ENCODE data around the gene HNRNPLL.
A peak's percentile ranks its signal among the peaks of the same experiment; 100 is the strongest.
"Not testable (repeated sequence)": the region's sequence is repeated elsewhere in the genome, so short reads cannot be mapped to it uniquely, and the experiment has no call there.

Gene HNRNPLL

DNA sequence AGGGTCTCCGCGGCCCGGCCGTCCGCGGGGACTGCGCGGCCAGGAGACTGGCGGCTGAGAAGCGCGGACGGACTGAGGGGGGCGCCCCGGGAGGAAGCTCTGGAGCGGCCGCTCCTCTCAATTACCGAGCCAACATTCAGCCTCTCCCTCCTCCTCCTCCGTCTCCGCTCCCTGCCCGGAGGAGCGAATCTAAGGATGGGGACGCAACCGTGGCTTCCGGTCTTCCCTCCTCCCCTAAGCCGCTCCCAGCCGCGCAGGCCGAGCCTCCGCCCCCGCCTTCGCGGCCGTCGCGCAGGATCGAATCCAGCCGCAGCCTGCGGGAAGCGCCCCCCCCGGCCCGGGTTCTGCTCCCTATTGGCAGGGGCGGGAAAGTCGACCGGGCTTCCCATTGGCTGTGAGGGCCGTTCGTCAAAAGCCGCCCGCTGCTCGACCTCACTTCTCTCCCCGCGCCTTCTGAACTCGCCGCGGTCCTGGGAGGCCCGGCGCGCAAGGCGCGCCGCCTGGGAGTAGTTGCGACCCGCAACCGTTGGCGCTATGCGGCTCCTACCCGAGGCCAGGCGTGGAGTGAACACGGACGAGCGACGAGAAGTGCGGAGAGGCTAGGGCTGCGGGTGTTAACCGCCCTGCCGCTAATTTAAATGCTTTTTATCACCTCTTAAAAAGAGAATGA, at the start of gene HNRNPLL:
HNRNPLL (minus strand) TSS at position 197 of the 670 bp plus-strand sequence. CDS start 302 bp downstream, outside the sequence.
- peak; percentile 98 for DNase-seq (ENCODE audit: low spot score)

GRCh38 chr2:38650717-38651116, 48.0 kb upstream of the HNRNPLL start:
- DNase-seq (ENCODE audit: low spot score): no peak

DNA sequence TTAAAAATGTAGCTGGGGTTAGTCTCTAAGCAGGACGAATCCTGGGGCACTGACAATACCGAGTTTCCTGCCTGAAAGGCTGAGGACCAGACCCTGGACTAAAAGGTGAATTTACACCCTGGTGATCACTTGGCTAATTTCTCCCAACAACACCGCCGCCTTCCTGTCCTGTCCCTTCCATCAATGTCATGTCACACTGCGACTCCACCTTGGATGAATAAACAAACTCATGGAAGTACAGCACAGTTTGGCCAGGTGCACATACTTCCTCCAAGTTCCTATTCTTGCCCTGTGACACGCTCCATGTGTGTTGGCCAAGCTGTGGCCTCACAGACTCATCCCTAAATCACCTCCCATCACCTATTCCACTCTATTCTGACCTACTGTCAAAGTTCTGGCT, 47.3 kb upstream of the HNRNPLL start:
- DNase-seq (ENCODE audit: low spot score): no peak

DNA sequence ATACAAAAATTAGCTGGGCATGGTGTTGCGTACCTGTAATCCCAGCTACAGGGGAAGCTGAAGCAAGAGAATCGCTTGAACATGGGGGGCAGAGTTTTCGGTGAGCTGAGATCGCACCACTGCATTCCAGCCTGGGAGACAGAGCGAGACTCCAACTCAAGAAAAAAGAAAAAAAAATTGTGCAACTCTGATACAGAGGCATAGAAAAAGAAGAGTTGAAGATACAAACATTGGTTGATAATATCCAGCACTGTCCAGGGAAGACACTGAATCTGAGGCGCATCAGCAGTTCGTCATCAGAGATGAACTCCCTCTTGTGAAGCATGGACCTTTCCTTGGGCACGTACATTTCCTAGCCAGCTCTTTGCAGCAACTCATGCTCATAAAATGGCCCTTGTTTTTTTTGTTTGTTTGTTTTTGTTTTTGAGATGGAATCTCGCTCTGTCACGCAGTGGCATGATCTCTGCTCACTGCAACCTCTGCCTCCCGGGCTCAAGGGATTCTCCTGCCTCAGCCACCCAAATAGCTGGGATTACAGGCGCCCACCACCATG, 46.5 kb upstream of the HNRNPLL start:
- no peak for DNase-seq (ENCODE audit: low spot score)

- no peak for DNase-seq (ENCODE audit: low spot score)
Measured at GRCh38 chr2:38648107-38648761, 45.5 kb upstream of the HNRNPLL start.

- DNase-seq (ENCODE audit: low spot score): not testable (repeated sequence)
Measured at GRCh38 chr2:38643683-38644511, 41.2 kb upstream of the HNRNPLL start.

GRCh38 chr2:38643021-38643671, 40.4 kb upstream of the HNRNPLL start:
- no peak for DNase-seq (ENCODE audit: low spot score)

GRCh38 chr2:38642373-38643017, 39.8 kb upstream of the HNRNPLL start:
- DNase-seq (ENCODE audit: low spot score): not testable (repeated sequence)

DNA sequence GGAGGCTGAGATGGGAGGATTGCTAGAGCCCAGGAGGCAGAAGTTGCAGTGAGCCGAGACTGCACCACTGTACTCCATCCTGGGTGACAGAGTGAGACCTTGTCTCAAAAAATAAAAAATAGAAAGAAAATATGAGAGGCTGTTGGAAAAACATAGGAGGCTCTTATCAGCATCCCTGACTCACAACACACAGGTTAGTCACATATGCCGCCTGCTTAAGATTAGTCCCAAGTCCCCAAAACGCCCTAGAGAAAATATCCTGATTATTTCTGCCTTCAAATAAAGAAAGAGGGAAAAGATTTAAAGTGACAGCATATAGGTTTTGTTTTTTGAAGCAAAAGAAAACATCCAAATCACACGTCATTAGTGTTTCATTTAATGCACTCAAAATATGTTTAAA, 33.3 kb upstream of the HNRNPLL start:
- DNase-seq (ENCODE audit: low spot score): no peak

GRCh38 chr2:38635139-38635538, 32.4 kb upstream of the HNRNPLL start:
- no peak for DNase-seq (ENCODE audit: low spot score)

DNA sequence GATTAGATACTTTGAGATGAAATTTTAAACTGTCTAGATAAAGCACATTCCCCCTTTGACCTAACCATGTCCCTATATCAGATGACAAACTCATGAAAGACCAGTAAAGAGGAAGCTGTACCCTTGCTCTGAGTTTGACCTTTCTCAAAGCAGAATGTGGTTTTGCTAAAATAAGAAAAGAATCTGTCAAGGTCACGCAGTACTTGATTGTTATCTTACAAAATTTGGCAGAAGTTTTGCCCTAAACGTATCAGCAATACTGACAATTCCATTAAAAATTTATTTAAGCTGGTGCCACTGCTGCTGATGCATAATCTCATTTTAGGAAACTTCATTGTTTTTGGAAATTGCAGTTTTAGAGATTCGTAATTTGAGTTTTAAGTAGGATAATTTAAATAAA, 32.0 kb upstream of the HNRNPLL start:
- DNase-seq (ENCODE audit: low spot score): no peak

GRCh38 chr2:38633895-38634294, 31.2 kb upstream of the HNRNPLL start:
- no peak for DNase-seq (ENCODE audit: low spot score)

GRCh38 chr2:38632980-38633379, 30.3 kb upstream of the HNRNPLL start:
- no peak for DNase-seq (ENCODE audit: low spot score)

- DNase-seq (ENCODE audit: low spot score): no peak
Measured at GRCh38 chr2:38631976-38632375, 29.2 kb upstream of the HNRNPLL start.

DNA sequence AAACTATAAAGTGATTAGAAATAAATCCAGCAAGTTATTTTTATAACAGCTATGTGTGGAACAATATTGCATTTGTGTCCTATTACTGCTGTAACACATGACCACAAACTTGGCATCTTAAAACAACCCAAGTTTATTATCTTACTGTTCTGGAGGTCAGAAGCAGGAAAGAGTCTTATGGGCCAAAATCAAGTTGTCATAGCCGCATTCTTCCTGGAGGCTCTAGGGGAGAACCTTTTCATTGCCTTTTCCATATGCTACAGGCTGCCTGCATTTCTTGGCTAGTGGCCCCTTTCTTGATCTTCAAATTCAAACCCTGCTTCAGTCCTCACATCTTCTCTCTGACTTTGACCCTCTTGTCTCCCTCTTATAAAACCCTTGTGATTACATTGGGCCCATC, 27.0 kb upstream of the HNRNPLL start:
- no peak for DNase-seq (ENCODE audit: low spot score)

GRCh38 chr2:38627391-38627790, 24.7 kb upstream of the HNRNPLL start:
- no peak for DNase-seq (ENCODE audit: low spot score)

DNA sequence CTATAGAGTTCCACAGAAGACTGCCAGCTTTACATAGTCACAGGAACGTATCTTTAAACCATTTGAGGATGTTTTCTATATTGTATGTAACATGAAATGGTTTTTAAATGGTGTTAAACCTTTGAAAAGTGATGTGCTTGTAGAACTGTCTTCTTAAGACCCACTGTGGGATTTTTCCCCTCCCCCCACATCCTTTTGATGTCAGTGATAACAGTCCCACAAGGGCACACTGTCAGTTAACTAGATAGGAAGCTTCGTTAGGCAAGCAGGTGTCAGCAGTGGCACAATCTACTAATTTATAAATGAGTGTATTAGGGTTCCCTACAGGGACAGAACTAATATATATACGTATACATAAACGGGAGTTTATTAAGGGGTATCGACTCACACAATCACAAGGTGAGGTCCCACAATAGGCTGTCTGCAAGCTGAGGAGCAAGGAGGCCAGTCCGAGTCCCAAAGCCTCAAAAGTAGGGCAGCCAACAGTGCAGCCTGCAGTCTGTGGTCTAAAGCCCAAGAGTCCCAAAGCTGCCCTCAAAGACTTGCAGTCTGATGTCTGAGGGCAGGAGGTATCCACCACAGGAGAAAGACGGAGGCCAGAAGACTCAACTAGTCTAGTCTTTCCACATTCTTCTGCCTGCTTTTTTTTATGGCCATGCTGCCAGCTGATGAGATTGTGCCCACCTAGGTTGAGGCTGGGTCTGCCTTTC, 23.8 kb upstream of the HNRNPLL start:
- DNase-seq (ENCODE audit: low spot score): no peak

GRCh38 chr2:38622210-38622609, 19.5 kb upstream of the HNRNPLL start:
- no peak for DNase-seq (ENCODE audit: low spot score)

- DNase-seq (ENCODE audit: low spot score): no peak
Measured at GRCh38 chr2:38621018-38621417, 18.3 kb upstream of the HNRNPLL start.

- no peak for DNase-seq (ENCODE audit: low spot score)
Measured at GRCh38 chr2:38620282-38620977, 17.7 kb upstream of the HNRNPLL start.
